Panc1 (cell line): ENCODE measurements around the gene KCTD19. TPM values are rescaled to one million over a fixed set of nuclear protein-coding genes. Genes with fewer than 3 reads are reported as not detected.
A peak's percentile ranks its signal among the peaks of the same experiment; 100 is the strongest.

Experiments
- ATAC-seq: fragments of 200-7000 bp; cut with Tn5 transposase; 2 replicates; pipeline ENCODE4 v1.9.1; 2020; ENCODE audit warnings: mild to moderate bottlenecking, moderate library complexity
- BruUV-seq: library from RNA; stranded (reverse); fragments of 400-500 nt; replicated peaks from 2 replicates; lab custom pipeline; 2021; lab: Mats Ljungman, UMichigan
- CTCF ChIA-PET: fragments of 300-600 bp; sonication (Branson Sonifier 250); formaldehyde crosslinking; loops from one replicate; lab custom pipeline; 2022; ENCODE audit warnings: antibody characterized with exemption; lab: Charles Lee
- POLR2A ChIA-PET: fragments of 300-600 bp; sonication (Branson Sonifier 250); formaldehyde crosslinking; loops from one replicate; lab custom pipeline; 2022; ENCODE audit warnings: antibody characterized with exemption; lab: Charles Lee
- DNase-seq: peaks from one replicate; pipeline ENCODE4 v3.0.0-alpha.2; 2010; ENCODE audit warnings: low read depth, low spot score
- H3K27ac ChIP-seq: 2 replicates; pipeline ENCODE4 v1.5.1; 2011; ENCODE audit warnings: mild to moderate bottlenecking, low read length, inconsistent platforms
- H3K27me3 ChIP-seq: fragments of 200-500 bp; sonication (Bioruptor generic); 2 replicates; pipeline ENCODE4 v1.6.0; 2014; ENCODE audit warnings: low read length, inconsistent platforms; ENCODE audit not compliant: control insufficient read depth, insufficient read depth
- H3K36me3 ChIP-seq: fragments of 200-500 bp; sonication (Bioruptor generic); 2 replicates; pipeline ENCODE4 v1.5.1; 2014; ENCODE audit warnings: inconsistent platforms, mild to moderate bottlenecking, low read length, moderate library complexity; ENCODE audit not compliant: control insufficient read depth, insufficient read depth
- H3K4me1 ChIP-seq: 2 replicates; pipeline ENCODE4 v1.5.1; 2011; ENCODE audit warnings: inconsistent platforms, mild to moderate bottlenecking, low read length, moderate library complexity; ENCODE audit not compliant: control insufficient read depth, insufficient read depth
- H3K4me3 ChIP-seq, 2 experiments: 2 replicates each; pipeline ENCODE4 v1.5.1; 2011 to 2012; ENCODE audit warnings: low read depth in 2 of 2, low read length in 2 of 2, mild to moderate bottlenecking in 2 of 2, inconsistent platforms in 1 of 2, moderate library complexity in 1 of 2
- H3K9me3 ChIP-seq: fragments of 200-500 bp; sonication (Bioruptor generic); 2 replicates; pipeline ENCODE4 v1.5.1; 2014; ENCODE audit warnings: low read depth, mild to moderate bottlenecking, inconsistent platforms, low read length, moderate library complexity; ENCODE audit not compliant: control insufficient read depth, insufficient read depth
- CTCF ChIP-seq: fragments of 450-650 bp; IDR thresholded peaks from 2 replicates; pipeline ENCODE4 v1.5.1; 2017; ENCODE audit warnings: mild to moderate bottlenecking
- POLR2AphosphoS5 ChIP-seq: IDR thresholded peaks from 2 replicates; pipeline ENCODE4 v1.6.1; 2012; ENCODE audit warnings: mild to moderate bottlenecking, low read depth, low read length, moderate library complexity
- SIN3A ChIP-seq: IDR thresholded peaks from 2 replicates; pipeline ENCODE4 v1.6.1; 2012; ENCODE audit warnings: low read depth, mild to moderate bottlenecking, low read length, moderate library complexity, borderline replicate concordance; ENCODE audit not compliant: insufficient read depth
- TCF7L2 ChIP-seq: IDR thresholded peaks from 2 replicates; pipeline ENCODE4 v1.6.1; 2011; ENCODE audit warnings: mild to moderate bottlenecking, low read depth, low read length, inconsistent platforms
- in situ Hi-C: cut with HindIII; loops from 2 replicates; pipeline ENCODE4 v1.10.0; 2016; ENCODE audit warnings: low sequenced_read_pairs, low pct_unique_long_range_greater_than_20kb
- intact Hi-C: fragments of 100-400 bp; cut with micrococcal nuclease; formaldehyde crosslinking; loops from one replicate; pipeline ENCODE4 v1.10.0; 2022; ENCODE audit not compliant: unreplicated experiment
- total RNA-seq: library from RNA; stranded (reverse); gene quantifications from one replicate; pipeline ENCODE4 v1.2.1, GENCODE V29; 2021; ENCODE audit not compliant: unreplicated experiment
- TF ChIP-seq, protein P1 (sequence below), 2 experiments: IDR thresholded peaks; 2 replicates each; pipeline ENCODE4 v1.6.1; 2011 to 2012; ENCODE audit warnings: low read depth in 2 of 2, control low read depth in 1 of 2, low read length in 1 of 2, mild to moderate bottlenecking in 1 of 2, moderate library complexity in 1 of 2; ENCODE audit not compliant: insufficient read depth in 1 of 2

KCTD19 gene
- total RNA-seq, 1 experiment from 2014 or later: 0.62 TPM

- in situ Hi-C loops (no loop called here), intact Hi-C loops (no loop called here)
- no peak overlapping the region for H3K4me3 ChIP-seq
- no peaks in the 10 kb centered on the region for H3K27me3 ChIP-seq
- ChIA-PET CTCF (interaction anchor here (0.6 kb wide), 2 partner anchors 67 to 87 kb away, joined by 4 read pairs; no protein-coding TSS in a partner anchor), POLR2A (no interaction called here)
- H3K9me3 ChIP-seq: no peaks in the 10 kb centered on the region
- no peak overlapping the region for H3K27ac ChIP-seq
- no peaks in the 10 kb centered on the region for H3K4me1 ChIP-seq
- DNase-seq: no peak
- no peak for TF ChIP-seq CTCF
- TF ChIP-seq TCF7L2: no peak
- no peak for TF ChIP-seq SIN3A
- TF ChIP-seq POLR2AphosphoS5: no peak
- TF ChIP-seq, protein P1, sequence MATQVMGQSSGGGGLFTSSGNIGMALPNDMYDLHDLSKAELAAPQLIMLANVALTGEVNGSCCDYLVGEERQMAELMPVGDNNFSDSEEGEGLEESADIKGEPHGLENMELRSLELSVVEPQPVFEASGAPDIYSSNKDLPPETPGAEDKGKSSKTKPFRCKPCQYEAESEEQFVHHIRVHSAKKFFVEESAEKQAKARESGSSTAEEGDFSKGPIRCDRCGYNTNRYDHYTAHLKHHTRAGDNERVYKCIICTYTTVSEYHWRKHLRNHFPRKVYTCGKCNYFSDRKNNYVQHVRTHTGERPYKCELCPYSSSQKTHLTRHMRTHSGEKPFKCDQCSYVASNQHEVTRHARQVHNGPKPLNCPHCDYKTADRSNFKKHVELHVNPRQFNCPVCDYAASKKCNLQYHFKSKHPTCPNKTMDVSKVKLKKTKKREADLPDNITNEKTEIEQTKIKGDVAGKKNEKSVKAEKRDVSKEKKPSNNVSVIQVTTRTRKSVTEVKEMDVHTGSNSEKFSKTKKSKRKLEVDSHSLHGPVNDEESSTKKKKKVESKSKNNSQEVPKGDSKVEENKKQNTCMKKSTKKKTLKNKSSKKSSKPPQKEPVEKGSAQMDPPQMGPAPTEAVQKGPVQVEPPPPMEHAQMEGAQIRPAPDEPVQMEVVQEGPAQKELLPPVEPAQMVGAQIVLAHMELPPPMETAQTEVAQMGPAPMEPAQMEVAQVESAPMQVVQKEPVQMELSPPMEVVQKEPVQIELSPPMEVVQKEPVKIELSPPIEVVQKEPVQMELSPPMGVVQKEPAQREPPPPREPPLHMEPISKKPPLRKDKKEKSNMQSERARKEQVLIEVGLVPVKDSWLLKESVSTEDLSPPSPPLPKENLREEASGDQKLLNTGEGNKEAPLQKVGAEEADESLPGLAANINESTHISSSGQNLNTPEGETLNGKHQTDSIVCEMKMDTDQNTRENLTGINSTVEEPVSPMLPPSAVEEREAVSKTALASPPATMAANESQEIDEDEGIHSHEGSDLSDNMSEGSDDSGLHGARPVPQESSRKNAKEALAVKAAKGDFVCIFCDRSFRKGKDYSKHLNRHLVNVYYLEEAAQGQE (IDR thresholded peaks at IDR 0.05; ENCODE audit: insufficient read depth in 1 of 2, low read depth in 2 of 2, low read length in 1 of 2): no peak
- no peak for ATAC-seq
- no TSS peak for BruUV-seq
- no peaks in the 10 kb centered on the region for H3K36me3 ChIP-seq
Measured at GRCh38 chr16:67263201-67263600, 63.3 kb downstream of the KCTD19 start.

DNA sequence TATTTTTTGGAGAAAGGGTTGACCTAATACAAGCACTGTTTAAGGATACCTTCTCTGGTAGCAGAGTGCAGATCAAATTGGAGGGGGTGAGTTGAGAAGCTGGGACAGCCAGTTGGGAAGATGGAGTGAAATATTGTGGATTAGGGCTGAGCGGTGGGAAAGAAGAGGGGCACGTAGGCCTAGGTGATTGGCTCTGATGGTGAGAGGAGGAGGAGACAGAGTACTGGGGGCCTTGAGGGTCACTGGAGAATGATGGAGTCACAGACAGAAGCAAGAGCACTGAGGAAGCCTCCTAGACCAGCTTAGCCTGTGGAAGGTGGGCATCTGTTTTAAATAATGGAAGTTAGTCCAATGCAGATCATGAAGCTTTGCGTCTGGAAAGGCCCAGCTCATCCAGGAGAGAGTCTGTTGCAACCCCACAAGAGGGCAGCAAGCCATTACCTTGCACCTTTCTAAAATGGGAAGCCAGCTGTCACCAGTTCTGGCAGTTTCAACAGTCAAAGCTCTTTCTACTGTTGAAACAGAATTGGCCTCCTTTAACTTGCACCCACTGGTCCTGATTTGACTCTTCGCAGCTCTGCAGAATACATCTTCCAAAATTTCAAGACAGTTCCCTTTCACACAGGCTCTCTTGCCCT, 66.0 kb downstream of the KCTD19 start:
- in situ Hi-C loops: no loop called here

More for the DNA sequence above, 66.0 kb downstream of the KCTD19 start:
- H3K27ac ChIP-seq: no peak overlapping the region
- DNase-seq: no peak
- CTCF ChIA-PET: interaction anchor here (0.5 to 1.1 kb wide), 7 partner anchors 10 to 253 kb away, joined by 3 to 5 read pairs (median 3); no protein-coding TSS in a partner anchor
- no peaks in the 10 kb centered on the region for H3K9me3 ChIP-seq
- POLR2A ChIA-PET: no interaction called here
- H3K4me3 ChIP-seq: no peak overlapping the region
- BruUV-seq: no TSS peak
- TF ChIP-seq POLR2AphosphoS5 (no peak), CTCF (peak; percentile 48; the same call in 1 of the 2 replicates)
- TF ChIP-seq, protein P1 (IDR thresholded peaks at IDR 0.05; ENCODE audit: insufficient read depth in 1 of 2, low read depth in 2 of 2, low read length in 1 of 2): no peak
- H3K4me1 ChIP-seq: no peaks in the 10 kb centered on the region
- intact Hi-C loops: no loop called here
- peak; percentile 84 for ATAC-seq
- H3K27me3 ChIP-seq: no peaks in the 10 kb centered on the region
- no peaks in the 10 kb centered on the region for H3K36me3 ChIP-seq
